Epithelial cell of esophagus (primary cell): ENCODE data around the gene LONP1.
A peak's percentile ranks its signal among the peaks of the same experiment; 100 is the strongest.

Source experiments
- DNase-seq: peaks from one replicate; pipeline ENCODE4 v3.0.0; 2010; ENCODE audit warnings: low read depth
- H3K4me3 ChIP-seq: 2 replicates; pipeline ENCODE4 v1.5.1; 2011; ENCODE audit warnings: mild to moderate bottlenecking, low read length, control low read depth
- CTCF ChIP-seq: IDR thresholded peaks from 2 replicates; pipeline ENCODE4 v1.5.1; 2011; ENCODE audit warnings: low read depth, mild to moderate bottlenecking, low read length, control low read depth, inconsistent platforms; ENCODE audit not compliant: insufficient read depth; ENCODE audit errors: missing control alignments

LONP1 gene

GRCh38 chr19:5680084-5680436 is 39.9 kb downstream of the LONP1 start:
- TF ChIP-seq CTCF = no peak
- peak overlapping the region; percentile 98 for H3K4me3 ChIP-seq
- DNase-seq = no peak

GRCh38 chr19:5679289-5680083 is 40.5 kb downstream of the LONP1 start:
- H3K4me3 ChIP-seq = peak overlapping the region; percentile 98
- DNase-seq = no peak
- no peak for TF ChIP-seq CTCF

- TF ChIP-seq CTCF = no peak
- DNase-seq = no peak
- no peak overlapping the region for H3K4me3 ChIP-seq
Observed at GRCh38 chr19:5678071-5678718, 41.8 kb downstream of the LONP1 start.

GRCh38 chr19:5677580-5677979 is 42.4 kb downstream of the LONP1 start:
- DNase-seq = no peak
- no peak overlapping the region for H3K4me3 ChIP-seq
- TF ChIP-seq CTCF = no peak

- no peak for DNase-seq
- TF ChIP-seq CTCF = no peak
- H3K4me3 ChIP-seq = no peak overlapping the region
Observed at GRCh38 chr19:5677136-5677535, 42.8 kb downstream of the LONP1 start.

GRCh38 chr19:5676772-5677105 is 43.2 kb downstream of the LONP1 start:
- no peak for DNase-seq
- TF ChIP-seq CTCF = no peak
- no peak overlapping the region for H3K4me3 ChIP-seq
